ENCODE measurements around the gene VPS13A.
"Not testable (repeated sequence)": the region's sequence is repeated elsewhere in the genome, so short reads cannot be mapped to it uniquely, and the experiment has no call there.

Gene VPS13A

DNA sequence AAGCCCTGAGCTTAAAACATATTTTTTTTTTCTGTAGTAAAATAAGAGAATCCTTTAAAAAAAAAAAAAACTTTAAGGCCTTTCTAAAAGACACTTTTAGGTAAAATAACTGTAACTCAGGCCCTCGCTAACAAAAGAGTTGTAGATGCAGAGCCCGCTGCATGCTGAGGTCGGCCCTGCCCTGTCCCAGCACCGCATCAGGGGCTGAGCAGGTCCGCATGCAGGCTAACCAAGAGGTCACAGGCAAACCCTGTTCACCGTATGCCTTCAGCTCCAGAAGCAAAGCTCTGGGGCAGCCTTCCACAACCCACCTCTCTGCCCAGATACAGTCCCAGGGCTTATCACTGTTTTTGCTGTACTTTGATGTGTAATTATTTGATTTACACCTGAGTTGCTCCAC, 254.7 kb downstream of the VPS13A start:
- DNase-seq (ENCODE audit: low spot score), result no peak
- H3K27me3 Mint-ChIP-seq (ENCODE audit: low read depth), result no peaks in the 10 kb centered on the region
- no peak overlapping the region for H3K4me3 Mint-ChIP-seq
- peaks cover 3% of the 10 kb centered on the region for H3K4me1 Mint-ChIP-seq (ENCODE audit: low read depth)
- no peak overlapping the region for H3K27ac Mint-ChIP-seq
- H3K9me3 Mint-ChIP-seq, result no peaks in the 10 kb centered on the region
- no peaks in the 10 kb centered on the region for H3K36me3 Mint-ChIP-seq (ENCODE audit: low read depth)

DNA sequence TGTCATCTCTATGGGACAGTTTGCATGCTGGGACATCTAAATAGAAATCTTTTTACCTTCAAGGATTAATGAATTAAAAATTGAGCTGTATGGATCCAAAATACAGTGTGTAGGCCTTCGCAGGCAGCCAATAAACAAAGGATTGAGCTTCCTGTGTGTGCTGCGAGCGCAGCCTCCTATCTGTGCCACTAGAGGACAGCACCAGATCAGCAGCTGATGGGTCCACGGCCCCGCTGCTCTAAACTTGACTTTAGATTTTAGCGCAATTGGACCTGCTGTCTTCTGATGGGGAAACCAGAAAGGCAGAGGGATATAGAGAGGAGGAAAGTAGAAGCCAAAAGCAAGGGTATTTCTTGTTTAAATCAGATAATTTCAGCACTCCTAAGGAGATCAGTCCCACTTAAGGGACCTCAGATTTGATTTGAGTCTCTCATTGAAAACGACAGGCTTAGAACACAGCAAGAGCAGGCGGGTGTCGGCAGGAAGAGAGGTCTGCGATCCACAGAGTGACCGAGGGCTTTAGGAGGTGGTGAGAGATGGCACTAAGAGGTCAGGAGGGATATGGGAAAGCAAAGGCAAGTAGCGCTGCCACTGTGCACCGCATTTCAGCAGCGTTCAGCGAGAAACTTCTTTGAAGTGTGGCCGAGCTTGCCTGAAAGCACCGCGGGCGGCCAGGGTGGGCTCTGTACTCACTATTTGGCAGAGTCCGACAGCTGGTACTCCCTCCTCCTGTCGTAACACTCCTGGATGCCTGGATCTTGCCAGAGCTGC, 256.5 kb downstream of the VPS13A start:
- Mint-ChIP-seq H3K9me3 (no peaks in the 10 kb centered on the region), H3K4me3 (no peak overlapping the region), H3K36me3 (ENCODE audit: low read depth) (no peaks in the 10 kb centered on the region), H3K27ac (no peak overlapping the region), H3K4me1 (ENCODE audit: low read depth) (peaks cover 3% of the 10 kb centered on the region), H3K27me3 (ENCODE audit: low read depth) (no peaks in the 10 kb centered on the region)
- peak; percentile 27 for DNase-seq (ENCODE audit: low spot score)

DNA sequence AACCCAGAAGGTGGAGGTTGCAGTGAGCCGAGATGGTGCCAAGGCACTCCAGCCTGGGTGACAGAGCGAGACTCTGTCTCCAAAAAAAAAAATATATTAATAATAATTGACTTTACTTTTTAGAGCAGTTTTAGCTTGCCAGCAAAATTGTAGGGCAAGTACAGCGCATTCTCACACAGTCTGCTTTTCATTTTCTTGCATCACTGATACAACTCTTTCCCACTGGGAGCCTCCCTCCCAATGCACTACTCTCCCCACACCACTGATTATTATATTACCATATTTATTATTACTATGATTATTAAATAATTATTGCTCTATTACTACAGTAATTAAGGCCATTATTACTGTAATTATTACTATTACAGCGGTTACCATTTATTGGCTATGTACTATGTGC, 257.9 kb downstream of the VPS13A start:
- H3K36me3 Mint-ChIP-seq (ENCODE audit: low read depth), result no peaks in the 10 kb centered on the region
- H3K4me3 Mint-ChIP-seq, result no peak overlapping the region
- peaks cover 3% of the 10 kb centered on the region for H3K4me1 Mint-ChIP-seq (ENCODE audit: low read depth)
- H3K27ac Mint-ChIP-seq, result no peak overlapping the region
- no peaks in the 10 kb centered on the region for H3K9me3 Mint-ChIP-seq
- DNase-seq (ENCODE audit: low spot score), result no peak
- H3K27me3 Mint-ChIP-seq (ENCODE audit: low read depth), result no peaks in the 10 kb centered on the region

DNA sequence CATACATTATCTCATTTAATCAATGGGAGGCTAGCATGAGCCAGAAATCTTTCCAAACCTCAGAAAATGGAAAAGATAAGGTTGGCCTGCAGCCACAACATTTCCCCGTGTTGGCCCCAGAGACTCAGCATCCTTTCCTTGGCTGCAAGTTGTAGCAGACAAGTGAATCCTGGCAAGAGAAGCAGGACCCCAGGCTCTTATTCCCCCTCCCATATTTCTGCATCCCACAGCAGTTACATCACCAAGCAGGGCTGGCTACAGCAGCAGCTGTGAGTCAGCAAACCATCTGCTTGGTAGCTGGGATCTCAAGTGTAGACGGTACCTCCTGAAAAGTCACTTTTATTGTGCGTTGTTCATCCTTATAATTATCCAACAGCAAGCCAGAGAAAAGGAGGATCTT, 258.4 kb downstream of the VPS13A start:
- Mint-ChIP-seq H3K4me3 (no peak overlapping the region), H3K9me3 (no peaks in the 10 kb centered on the region), H3K27ac (no peak overlapping the region), H3K27me3 (ENCODE audit: low read depth) (no peaks in the 10 kb centered on the region), H3K4me1 (ENCODE audit: low read depth) (peaks cover 3% of the 10 kb centered on the region), H3K36me3 (ENCODE audit: low read depth) (no peaks in the 10 kb centered on the region)
- DNase-seq (ENCODE audit: low spot score), result no peak

DNA sequence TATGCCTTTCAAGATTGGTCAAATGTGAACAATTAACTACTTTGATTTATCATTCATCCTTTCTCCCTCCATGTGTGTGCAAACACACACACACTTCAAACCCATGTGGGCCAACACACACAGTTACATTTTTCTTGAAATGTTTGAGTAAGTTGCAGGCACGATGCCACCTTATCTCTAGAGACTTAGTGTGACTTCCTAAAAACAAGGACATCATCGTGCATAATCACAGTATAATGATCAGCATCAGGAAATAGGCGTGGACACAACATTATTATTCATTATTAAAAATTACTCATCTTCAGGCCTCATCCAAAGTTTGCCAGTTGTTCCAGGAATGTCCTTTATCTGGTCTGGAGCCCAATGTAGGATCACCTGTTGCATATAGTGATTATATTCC, 261.3 kb downstream of the VPS13A start:
- Mint-ChIP-seq H3K9me3 (no peaks in the 10 kb centered on the region), H3K4me3 (no peak overlapping the region), H3K27me3 (ENCODE audit: low read depth) (peaks cover 2% of the 10 kb centered on the region), H3K36me3 (ENCODE audit: low read depth) (no peaks in the 10 kb centered on the region), H3K27ac (no peak overlapping the region), H3K4me1 (ENCODE audit: low read depth) (peaks cover 3% of the 10 kb centered on the region)
- DNase-seq (ENCODE audit: low spot score), result no peak

DNA sequence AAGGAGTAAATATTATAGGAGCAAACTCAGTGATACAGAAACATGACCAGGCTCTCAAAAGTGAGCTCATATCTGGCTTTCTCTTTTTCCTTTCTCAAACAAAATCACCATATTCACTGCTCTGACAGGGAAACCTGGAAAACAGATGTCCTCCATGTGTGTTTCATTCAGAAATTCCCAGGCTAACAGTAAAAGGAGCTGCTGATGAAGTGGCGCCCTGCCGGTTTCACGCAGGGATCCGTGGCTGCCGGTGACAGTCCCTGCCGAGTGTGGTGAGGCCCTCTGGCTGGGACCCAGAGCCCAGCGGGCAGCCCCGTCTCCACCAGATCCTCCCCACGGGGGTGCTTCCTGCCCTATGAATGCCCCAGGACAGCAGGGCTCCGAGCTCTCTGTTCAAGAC, 262.7 kb downstream of the VPS13A start:
- H3K27ac Mint-ChIP-seq, result no peak overlapping the region
- H3K9me3 Mint-ChIP-seq, result no peaks in the 10 kb centered on the region
- H3K27me3 Mint-ChIP-seq (ENCODE audit: low read depth), result peaks cover 10% of the 10 kb centered on the region
- no peaks in the 10 kb centered on the region for H3K4me1 Mint-ChIP-seq (ENCODE audit: low read depth)
- DNase-seq (ENCODE audit: low spot score), result no peak
- H3K4me3 Mint-ChIP-seq, result no peak overlapping the region
- H3K36me3 Mint-ChIP-seq (ENCODE audit: low read depth), result no peaks in the 10 kb centered on the region

DNA sequence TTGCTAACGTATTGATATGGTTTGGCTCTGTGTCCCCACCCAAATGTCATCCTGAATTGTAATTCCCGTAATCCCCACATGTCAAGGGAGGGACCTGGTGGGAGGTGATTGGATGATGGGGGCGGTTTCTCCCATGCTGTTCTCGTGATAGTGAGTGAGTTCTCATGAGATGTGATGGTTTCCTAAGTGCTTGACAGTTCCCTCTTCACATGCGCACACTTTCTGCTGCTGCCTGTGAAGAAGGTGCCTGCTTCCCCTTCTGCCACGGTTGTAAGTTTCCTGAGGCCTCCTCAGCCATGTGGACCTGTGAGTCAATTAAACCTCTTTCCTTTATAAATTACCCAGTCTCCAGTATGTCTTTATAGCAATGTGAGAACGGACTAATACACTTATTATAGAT, 263.8 kb downstream of the VPS13A start:
- H3K4me3 Mint-ChIP-seq; H3K9me3 Mint-ChIP-seq; H3K27me3 Mint-ChIP-seq (ENCODE audit: low read depth); H3K27ac Mint-ChIP-seq; H3K4me1 Mint-ChIP-seq (ENCODE audit: low read depth); H3K36me3 Mint-ChIP-seq (ENCODE audit: low read depth); DNase-seq (ENCODE audit: low spot score): not testable (repeated sequence)

DNA sequence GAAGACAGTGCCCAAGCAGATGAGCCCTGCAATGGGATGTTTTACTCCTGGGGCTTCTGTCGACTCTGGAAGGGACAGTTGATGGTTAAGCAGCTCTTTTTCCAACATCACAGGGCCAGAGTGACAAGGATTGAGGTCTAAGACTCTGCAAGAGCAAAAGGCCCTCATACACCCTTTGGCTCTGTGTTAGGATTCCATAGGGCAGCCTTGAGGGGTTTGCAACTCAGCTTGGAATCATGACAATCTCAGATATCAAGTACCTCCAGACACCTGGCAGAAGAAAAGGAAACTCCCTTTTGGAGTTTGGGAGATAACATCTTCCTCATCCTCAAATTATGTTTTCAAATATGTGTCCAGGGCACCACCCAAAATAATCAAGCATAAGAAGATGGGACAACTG, 265.1 kb downstream of the VPS13A start:
- H3K27me3 Mint-ChIP-seq (ENCODE audit: low read depth), result peaks cover 10% of the 10 kb centered on the region
- H3K9me3 Mint-ChIP-seq, result peaks cover 1% of the 10 kb centered on the region
- H3K4me1 Mint-ChIP-seq (ENCODE audit: low read depth), result no peaks in the 10 kb centered on the region

DNA sequence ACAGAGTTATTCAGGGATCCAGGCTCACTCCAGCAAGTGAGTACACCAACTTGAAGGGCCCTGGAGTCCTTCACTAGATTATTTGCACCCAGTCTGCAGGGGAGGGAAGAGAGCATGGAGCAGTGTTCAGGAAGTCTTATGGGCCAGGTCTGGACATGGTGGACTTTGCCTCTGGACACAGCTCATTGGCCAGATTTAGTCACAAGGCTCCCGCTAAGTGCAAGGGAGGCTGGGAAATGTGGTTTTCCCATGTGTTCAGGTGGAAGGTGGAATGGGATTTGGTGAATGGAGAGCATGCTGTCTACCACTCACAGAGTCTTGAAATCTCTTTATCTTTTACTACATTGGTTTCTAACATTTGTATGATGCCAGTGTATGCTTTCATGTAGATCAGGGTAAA, 270.3 kb downstream of the VPS13A start:
- Mint-ChIP-seq H3K27ac (no peak overlapping the region), H3K9me3 (peaks cover 4% of the 10 kb centered on the region)
- DNase-seq (ENCODE audit: low spot score), result no peak

More for the DNA sequence above, 265.1 kb downstream of the VPS13A start:
- H3K4me3 Mint-ChIP-seq, result no peak overlapping the region
- H3K36me3 Mint-ChIP-seq (ENCODE audit: low read depth), result no peaks in the 10 kb centered on the region
- no peak for DNase-seq (ENCODE audit: low spot score)
- H3K27ac Mint-ChIP-seq, result no peak overlapping the region

DNA sequence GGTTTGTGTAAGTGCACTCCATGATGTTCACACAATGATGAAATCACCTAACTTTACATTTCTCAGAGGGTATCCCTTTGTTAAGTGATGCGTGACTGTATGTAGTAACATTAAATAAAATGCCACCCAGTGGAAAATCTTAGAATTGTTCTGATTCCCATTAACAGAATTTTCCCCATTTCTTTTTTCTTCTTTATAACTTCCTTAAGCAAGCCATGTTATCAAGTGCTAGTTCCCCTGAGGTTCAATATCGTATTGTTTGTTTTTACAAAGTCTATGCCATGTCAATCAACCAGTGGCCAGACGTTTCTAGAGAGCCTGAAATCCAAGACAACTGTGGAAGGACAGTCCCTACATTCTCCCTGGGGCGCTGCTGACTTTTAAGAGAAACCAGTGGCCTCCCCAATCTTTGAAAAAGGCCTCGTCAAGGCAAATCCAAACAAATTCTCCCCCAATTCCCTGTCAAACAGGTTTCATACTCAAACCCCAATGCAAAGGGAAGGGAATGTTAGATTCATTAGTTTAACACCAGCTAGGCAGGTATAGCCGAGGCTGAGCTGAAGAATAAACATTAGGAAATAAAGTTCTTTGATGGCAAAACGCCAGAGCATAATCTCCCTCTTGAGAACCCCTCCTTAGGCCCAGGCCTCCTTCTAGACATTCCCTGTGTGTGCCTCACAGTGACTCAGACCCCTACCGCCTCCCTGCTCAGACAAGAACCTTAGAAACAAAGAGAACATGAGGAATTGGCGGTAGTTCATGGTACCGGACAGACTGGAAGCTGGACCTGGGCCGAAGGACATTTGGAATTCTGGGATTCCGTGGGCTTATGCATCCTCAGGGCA, 272.1 kb downstream of the VPS13A start:
- H3K27me3 Mint-ChIP-seq (ENCODE audit: low read depth), result peaks cover 3% of the 10 kb centered on the region
- H3K4me1 Mint-ChIP-seq (ENCODE audit: low read depth), result peaks cover 5% of the 10 kb centered on the region
- H3K4me3 Mint-ChIP-seq, result no peak overlapping the region
- H3K36me3 Mint-ChIP-seq (ENCODE audit: low read depth), result no peaks in the 10 kb centered on the region
- peaks cover 4% of the 10 kb centered on the region for H3K9me3 Mint-ChIP-seq
- no peak for DNase-seq (ENCODE audit: low spot score)
- H3K27ac Mint-ChIP-seq, result no peak overlapping the region

More for the DNA sequence above, 270.3 kb downstream of the VPS13A start:
- Mint-ChIP-seq H3K4me3 (no peak overlapping the region), H3K4me1 (ENCODE audit: low read depth) (no peaks in the 10 kb centered on the region), H3K27me3 (ENCODE audit: low read depth) (peaks cover 8% of the 10 kb centered on the region), H3K36me3 (ENCODE audit: low read depth) (no peaks in the 10 kb centered on the region)

DNA sequence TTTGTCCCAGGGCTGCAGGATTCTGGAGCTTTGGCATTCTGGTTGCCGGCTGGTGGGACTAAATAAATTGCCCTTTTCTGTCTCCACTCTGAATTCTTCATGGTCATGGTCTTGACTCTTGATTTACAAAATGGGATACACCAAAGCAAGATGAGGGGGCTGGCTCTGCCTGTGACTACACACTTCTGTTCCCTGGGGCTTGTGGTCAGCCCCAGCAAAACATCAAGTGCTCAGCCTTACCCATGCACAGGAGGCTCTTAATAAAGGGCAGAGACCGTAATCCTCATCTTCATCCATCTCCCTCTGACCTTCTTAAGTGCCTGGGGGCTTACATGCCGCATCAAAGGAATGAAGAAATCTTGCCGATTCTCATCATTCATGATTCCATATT, 272.7 kb downstream of the VPS13A start:
- Mint-ChIP-seq H3K27ac (no peak overlapping the region), H3K4me1 (ENCODE audit: low read depth) (peaks cover 5% of the 10 kb centered on the region), H3K36me3 (ENCODE audit: low read depth) (no peaks in the 10 kb centered on the region), H3K4me3 (no peak overlapping the region), H3K27me3 (ENCODE audit: low read depth) (no peaks in the 10 kb centered on the region), H3K9me3 (peaks cover 4% of the 10 kb centered on the region)
- no peak for DNase-seq (ENCODE audit: low spot score)

DNA sequence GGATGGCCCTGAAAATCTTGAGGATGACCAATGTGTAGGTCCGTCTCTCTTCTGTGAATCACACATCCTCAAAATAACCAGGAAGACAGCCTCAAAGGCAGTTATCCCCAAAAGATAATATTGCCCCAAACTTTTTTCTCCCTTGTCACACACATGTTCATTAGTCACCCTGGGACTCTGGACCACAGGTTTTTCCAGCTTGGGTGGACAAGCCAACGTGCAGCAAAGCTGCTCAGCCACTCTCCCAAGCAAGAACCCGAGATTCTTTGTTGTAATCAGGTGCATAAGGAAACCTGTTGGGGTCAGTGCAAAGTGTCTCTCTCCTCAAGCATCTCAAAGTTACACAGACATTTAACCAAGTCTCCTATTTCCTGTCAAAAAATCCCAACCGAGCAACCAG, 274.2 kb downstream of the VPS13A start:
- peaks cover 4% of the 10 kb centered on the region for H3K9me3 Mint-ChIP-seq
- no peak overlapping the region for H3K4me3 Mint-ChIP-seq
- H3K4me1 Mint-ChIP-seq (ENCODE audit: low read depth), result peaks cover 5% of the 10 kb centered on the region
- H3K36me3 Mint-ChIP-seq (ENCODE audit: low read depth), result no peaks in the 10 kb centered on the region
- H3K27me3 Mint-ChIP-seq (ENCODE audit: low read depth), result no peaks in the 10 kb centered on the region
- no peak for DNase-seq (ENCODE audit: low spot score)
- H3K27ac Mint-ChIP-seq, result no peak overlapping the region

DNA sequence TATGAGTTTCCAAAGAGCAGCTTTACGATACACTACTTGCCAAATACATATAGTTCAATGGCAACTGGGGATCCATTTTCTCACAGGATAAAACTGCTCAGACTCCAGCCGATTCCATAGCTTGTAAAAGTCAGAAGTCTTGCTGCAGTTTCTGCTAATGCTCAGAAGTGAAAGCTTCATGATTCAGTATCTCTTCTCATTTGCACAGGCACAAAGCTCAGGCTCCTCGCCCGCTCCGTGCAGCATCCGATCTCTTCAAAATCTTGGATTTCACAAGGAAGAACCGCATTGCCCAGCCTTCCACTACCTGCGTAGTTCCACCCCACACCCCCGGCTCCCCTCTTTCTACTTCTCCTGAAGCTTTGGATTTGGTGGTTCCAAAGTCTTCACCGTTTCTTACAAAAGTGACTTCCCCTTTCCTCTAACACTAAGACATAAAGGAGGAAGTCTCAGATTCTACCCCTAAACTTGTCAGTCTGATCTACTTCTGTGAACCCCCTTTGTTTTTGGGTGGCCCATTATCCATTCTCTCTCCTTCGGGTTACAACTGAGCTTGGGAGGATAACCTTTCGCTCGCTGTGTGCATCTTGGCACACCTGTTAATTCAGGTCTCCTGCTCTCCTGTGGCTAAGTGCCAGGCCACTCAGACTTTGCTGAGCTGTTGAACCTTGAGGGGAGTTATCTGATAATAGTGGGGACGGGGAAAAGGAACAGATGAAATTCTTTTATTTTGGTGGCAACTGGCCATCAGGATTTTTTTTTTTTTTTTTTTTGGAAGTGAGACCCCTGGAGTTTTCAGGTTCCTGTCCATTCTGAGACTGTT, 276.7 kb downstream of the VPS13A start:
- H3K36me3 Mint-ChIP-seq (ENCODE audit: low read depth), result no peaks in the 10 kb centered on the region
- no peaks in the 10 kb centered on the region for H3K27me3 Mint-ChIP-seq (ENCODE audit: low read depth)
- peak overlapping the region; percentile 60 for H3K27ac Mint-ChIP-seq
- no peak for DNase-seq (ENCODE audit: low spot score)
- H3K4me3 Mint-ChIP-seq, result peak overlapping the region; percentile 75
- no peaks in the 10 kb centered on the region for H3K9me3 Mint-ChIP-seq
- peaks cover 11% of the 10 kb centered on the region for H3K4me1 Mint-ChIP-seq (ENCODE audit: low read depth)

DNA sequence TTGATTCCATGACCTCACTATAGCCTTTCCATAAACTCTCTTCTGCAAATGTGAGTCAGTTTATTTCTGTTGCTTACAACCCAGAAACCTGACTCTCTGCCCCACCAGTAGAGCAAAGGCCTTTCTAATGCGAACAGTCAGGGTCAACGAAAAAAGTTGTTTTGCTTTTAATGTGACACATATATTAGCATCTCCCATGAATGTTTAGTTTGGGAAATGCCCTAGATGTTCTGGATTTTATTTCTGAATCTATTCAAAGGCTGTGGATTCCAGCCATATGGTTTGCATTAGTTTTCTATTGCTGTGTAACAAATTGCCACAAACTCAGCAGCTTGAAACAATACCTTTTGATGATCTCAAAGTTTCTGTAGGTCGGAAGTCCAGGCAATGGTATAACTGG, 277.3 kb downstream of the VPS13A start:
- Mint-ChIP-seq H3K27me3 (ENCODE audit: low read depth) (no peaks in the 10 kb centered on the region), H3K4me1 (ENCODE audit: low read depth) (peaks cover 11% of the 10 kb centered on the region), H3K4me3 (peak overlapping the region; percentile 2), H3K36me3 (ENCODE audit: low read depth) (no peaks in the 10 kb centered on the region), H3K9me3 (no peaks in the 10 kb centered on the region), H3K27ac (no peak overlapping the region)
- no peak for DNase-seq (ENCODE audit: low spot score)
